EL (cell line): Measurements from ENCODE around the gene DDRGK1.

Experiments
- DNase-seq: peaks from one replicate; pipeline ENCODE4 v3.0.0-alpha.2; 2016

The DDRGK1 gene

DNA sequence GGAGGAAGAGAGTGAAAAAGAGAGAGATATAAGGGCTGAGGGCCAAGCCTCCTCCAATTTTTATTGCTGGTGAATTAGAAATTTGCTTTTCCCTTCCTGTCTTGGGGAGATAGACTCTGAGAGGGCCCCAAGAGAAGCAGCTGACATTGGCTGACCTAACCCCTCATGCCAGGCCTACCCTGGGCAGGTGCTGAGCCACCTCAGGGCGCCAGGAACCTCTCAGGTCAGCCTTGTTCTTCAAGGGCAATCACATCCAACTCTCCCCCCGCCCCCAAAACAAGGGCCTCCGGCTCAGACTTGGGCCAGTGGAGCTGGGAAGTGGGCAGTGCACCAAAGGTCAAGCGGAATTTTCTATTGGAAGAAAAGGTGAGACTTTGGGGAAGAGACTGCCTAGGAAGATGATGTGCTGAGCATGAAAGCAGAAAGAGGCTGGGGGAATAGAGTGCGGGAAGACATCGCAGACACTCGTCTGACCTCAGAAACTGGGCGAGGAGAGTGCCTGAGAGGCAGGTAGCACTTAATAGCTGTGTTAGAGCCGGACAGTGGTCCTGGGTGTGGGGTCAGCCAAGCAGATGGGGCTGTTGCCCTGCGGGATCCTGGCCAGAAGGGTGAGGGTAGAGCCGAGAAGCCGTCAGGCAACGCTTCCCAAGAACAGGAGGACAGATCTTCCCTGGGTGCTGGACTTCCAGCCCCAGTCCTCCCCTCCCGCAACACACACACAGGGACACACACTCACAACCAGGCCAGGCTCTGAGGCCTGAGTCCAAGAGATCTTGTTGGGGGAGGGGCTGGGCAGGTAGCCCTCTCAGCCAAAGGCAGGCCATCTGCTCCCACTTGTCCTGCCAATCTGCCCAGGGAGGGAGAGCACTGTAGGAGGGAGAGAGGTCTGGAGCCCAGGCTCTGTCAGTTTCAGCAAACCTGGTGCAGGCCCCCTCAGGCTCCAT lies 41.1 kb downstream of the DDRGK1 start:
- no peak for DNase-seq

DNA sequence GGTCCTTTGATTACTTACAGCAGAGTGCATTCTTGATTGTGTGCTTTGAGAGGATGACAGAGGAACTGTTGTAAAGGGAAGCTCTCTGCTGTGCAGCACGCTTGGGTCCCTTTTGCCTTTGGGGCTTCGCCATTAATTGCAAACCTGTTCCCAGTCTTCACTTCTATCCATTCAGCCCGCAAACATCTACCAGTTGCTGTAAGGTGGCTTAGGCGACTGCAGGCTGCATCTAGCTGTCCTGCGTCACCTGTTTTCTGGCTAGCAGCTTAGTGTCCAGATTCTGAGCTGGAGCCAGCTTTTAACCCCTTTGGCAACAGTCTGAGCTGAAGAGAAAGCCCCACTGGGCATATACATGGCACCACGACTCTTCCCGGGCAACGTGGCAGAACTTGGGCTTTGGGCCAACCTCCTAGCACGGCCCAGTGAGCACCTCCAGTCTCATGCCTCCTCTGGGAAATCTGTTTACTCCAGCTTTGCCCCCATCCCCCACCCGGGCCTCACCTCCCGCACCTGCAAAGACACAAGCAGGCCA lies 42.3 kb downstream of the DDRGK1 start:
- DNase-seq = no peak

DNA sequence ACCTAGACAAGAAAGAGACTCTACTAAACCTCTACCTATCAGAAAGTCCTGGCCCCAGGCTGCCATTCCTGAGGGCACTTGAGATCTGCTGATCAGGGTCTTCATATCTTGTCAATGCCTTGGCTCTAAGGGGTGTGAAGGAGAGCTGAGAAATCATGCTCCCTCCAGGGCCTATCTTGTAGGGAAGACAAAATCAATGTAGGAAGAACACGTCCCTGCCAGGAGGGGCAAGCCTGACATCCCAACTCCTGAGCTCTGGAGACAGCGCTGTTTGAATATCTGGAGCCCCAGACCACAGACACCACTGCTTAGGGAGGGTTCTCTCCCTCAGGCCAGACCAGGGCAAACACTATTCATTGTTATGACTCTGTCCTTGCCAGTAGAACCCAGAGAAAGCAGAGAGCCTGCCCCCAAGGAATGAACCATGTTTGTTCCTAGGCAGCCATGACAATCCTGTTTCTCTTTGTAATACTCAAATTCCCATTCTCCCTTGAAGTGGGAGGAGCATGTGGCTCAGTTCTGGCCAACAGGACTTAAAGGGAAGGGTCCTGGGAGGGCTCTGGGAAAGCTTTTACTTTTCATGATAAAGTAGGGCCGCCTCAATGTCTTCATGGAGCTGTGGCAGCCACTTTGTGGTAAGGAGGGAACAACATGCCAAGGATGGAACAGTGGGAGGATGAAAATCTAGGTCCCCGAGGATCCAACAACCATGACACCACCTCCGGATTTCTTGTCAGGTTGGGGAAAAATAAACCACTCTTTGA lies 43.0 kb downstream of the DDRGK1 start:
- no peak for DNase-seq

DNA sequence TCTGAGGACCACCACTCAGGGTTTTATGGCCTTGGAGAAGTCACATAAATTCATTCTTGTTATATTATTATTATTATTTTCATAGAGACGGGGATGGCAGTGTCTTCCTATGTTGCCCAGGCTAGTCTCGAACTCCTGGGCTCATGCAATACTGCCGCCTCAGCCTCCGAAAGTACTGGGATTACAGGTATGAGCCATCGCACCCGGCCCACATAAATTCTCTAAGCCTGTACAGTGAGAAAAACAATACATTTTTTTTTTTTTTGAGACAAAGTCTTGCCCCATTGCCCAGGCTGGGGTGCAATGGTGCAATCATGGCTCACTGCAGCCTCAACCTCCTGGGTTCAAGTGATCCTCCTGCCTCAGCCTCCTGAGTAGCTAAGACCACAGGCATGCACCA lies 44.1 kb downstream of the DDRGK1 start:
- no peak for DNase-seq

DNA sequence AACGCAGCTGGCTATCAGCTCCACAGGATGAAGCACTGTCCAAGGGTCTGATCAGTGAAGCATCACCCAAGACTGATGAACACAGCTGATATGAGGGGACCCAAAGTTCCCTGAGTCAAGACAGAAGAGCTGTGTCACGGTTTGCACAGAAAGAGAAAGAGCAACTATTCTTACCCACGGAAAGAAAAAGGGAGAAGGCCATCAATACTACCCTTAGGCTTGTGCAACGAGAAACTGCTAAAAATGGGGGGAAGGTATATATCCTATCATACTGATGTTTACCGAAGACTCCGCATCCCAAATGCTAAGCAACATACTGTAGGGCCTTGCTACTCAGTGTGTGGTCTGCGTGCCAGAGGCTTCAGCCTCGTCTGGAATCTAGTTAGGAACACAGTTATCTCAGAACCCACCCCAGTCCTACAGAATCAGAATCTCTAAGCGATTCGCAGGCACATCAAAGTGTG lies 45.5 kb downstream of the DDRGK1 start:
- peak; percentile 13 for DNase-seq

DNA sequence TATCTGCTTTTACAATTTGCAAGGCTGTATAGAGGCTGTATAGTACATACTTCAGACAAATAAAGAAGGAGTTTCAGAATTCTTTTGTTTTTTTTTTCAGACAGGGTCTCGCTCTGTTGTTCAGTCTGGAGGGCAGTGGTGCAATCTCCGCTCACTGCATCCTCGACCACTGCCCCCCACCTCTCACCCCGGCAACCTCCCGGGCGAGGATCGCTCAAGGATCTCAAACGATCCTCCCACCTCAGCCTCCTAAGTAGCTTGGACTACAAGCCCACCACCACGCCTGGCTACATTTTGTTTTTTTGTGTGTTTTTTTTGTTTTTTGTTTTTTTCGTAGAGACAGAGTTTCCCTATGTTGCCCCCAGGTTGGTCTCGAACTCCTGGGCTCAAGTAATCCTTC lies 46.7 kb downstream of the DDRGK1 start:
- no peak for DNase-seq

DNA sequence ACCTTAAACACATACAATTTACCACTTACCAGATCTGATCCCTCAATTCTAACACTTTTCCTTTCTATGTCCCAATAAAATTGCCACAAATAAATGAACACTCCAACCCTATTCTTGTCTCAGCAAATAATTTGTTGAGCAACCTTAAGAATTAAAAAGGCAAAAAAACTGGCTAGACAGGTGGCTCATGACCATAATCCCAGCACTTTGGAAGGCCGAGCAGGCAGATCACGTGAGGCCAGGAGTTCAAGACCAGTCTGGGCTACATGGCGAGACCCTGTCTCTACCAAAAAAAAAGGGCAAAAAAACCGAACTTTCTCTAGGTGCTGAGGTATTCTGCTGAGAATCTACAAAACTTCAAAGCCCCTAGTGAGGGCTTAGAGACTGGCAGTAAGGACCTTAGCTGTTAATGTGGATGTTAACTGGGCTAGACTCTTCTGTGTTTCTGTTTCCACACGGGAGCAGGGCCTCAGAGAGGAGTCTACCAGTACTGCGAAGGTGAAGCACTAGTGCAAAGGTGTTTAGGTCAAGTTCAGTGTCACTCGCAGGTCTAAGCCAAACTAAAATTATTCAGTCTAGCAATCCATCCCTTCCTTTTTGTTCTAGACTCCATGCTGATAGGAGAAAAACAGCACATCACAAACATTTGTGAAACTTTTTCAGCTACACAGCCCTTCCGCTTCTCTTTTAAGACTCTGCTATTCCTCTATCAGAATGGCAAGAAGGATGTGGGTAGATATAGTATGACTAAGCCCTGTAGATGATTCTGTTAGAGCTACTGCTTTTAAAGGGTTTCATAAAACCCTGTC lies 47.5 kb downstream of the DDRGK1 start:
- no peak for DNase-seq

DNA sequence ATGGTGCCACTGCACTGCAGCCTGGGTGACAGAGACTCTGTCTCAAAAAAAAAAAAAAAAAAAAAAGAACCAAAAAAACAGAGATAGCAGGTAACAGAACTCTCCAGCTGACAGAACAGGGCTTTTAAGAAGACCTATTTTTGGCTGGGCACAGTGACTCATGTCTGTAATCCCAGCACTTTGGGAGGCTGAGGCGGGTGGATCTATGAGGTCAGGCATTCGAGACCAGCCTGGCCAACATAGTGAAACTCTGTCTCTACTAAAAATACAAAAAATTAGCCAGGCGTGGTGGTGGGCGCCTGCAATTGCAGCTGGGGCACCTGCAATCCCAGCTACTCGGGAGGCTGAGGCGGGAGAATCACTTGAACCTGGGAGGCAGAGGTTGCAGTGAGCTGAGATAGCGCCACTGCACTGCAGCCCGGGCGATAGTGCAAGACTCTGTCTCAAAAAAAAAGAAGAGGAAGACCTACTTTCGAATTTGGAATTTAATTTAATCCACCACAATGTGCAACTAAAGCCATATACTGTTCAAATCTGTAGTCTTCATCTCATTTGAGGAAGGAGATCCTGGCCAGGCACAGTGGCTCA lies 52.3 kb downstream of the DDRGK1 start:
- peak; percentile 35 for DNase-seq

DNA sequence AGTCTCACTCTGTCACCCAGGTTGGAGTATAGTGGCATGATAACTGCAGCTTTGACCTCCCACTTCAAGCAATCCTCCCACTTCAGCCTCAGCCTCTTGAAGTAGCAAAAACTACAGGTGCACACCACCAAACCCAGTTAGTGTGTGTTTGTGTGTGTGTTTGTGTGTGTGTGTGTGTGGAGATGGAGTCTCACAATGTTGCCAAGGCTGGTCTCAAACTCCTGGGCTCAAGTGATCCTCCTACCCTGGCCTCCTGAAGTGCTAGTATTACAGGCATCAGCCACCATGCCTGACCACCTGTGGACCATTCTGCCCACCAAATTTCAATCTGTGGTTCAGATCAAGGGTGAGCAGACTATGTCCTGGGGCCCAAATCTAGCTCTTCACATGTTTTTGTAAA lies 53.6 kb downstream of the DDRGK1 start:
- no peak for DNase-seq

DNA sequence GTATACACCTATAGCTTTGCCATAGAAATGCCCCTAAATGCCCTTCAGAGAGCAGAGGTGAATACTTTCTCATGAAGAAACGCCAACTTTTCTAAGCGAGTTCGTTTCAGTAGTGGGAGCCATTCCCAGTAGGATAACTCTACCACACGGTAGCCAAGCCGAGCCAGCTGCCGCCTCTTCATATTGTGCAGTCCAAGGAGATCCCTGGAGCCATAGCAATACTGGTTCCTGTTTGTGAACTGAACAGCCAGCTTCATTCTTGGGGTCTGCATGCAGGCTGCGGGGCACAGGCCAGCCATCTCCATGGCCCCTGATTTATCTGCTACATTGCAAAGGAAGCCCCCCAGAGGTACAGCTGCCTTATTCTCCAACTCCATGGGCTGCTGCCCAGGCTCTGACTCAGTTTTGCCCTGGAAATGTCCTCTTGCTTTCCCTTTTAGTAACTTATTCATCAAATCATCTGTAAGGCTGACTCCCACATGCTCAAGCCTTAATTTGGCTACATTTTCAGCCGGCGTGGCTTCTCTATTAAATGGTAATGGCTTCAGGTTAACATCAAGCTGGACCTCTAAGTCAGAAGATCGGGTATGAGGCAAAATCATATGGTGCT lies 57.6 kb downstream of the DDRGK1 start:
- no peak for DNase-seq

DNA sequence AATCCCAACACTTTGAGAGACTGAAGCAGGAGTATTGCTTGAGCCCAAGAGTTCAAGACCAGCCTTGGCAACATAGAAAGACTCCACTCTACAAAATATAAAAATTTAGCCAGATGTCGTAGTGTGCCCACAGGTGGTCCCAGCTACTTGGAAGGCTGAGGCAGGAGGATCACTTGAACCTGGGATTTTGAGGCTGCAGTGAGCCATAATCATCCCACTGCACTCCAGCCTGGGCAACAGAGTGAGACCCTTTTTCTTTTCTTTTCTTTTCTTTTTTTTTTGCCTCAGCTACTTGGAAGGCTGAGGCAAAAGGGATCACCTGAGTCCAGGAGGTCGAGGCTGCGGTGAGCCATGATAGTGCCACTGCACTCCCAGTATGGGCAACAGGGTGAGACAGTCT lies 62.7 kb downstream of the DDRGK1 start:
- no peak for DNase-seq
